K562 (cell line): ENCODE data around the gene ARHGAP15. TPM values are rescaled to one million over a fixed set of nuclear protein-coding genes. Genes with fewer than 3 reads are reported as not detected.

Experiments used
- ATAC-seq: fragments of 200-7000 bp; cut with Tn5 transposase; 3 replicates; pipeline ENCODE4 v1.9.1; 2020; ENCODE audit warnings: moderate library complexity
- BruUV-seq: library from RNA; stranded (reverse); fragments of 400-500 nt; replicated peaks from 2 replicates; lab custom pipeline; 2021; lab: Mats Ljungman, UMichigan
- CTCF ChIA-PET: fragments of 300-600 bp; formaldehyde crosslinking; extraction: SDS; loops from one replicate; lab custom pipeline; 2021; ENCODE audit warnings: low intra/inter-chr PET ratio; lab: Yijun Ruan, JAX
- POLR2A ChIA-PET: fragments of 300-600, 350-650 bp; sonication (Branson Sonifier 250); formaldehyde crosslinking; extraction: SDS; loops from one replicate; lab custom pipeline; 2021; ENCODE audit warnings: antibody characterized with exemption, inconsistent platforms; lab: Yijun Ruan, JAX
- DNase-seq, 4 experiments: peaks; one replicate each; pipeline versions ENCODE4 v3.0.0 to v3.0.0-alpha.2; 2011 to 2018; ENCODE audit warnings: low spot score in 3 of 4, mixed read lengths in 3 of 4; ENCODE audit errors: extremely low read depth in 1 of 4
- FAIRE-seq: peaks from 2 replicates; lab custom pipeline; 2011; peaks lifted over from hg19 to GRCh38; lab: Jason Lieb, UNC
- H2AFZ ChIP-seq: 2 replicates; pipeline ENCODE4 v1.6.0; 2011; ENCODE audit warnings: low read depth, low read length, control low read depth, inconsistent platforms
- H3K27ac ChIP-seq: fragments of 200-600 bp; 3 replicates; pipeline ENCODE4 v1.8.0; 2011; ENCODE audit warnings: low read depth, mild to moderate bottlenecking, control low read depth, inconsistent platforms, low read length, moderate library complexity, mixed read lengths; ENCODE audit errors: extremely low read depth
- H3K27me3 ChIP-seq, 2 experiments: fragments of 300-600 bp in 1 of 2; 2 replicates in 1 of 2; 3 replicates in 1 of 2; pipeline versions ENCODE4 v1.6.0 to v1.8.0; 2011; ENCODE audit warnings: inconsistent platforms in 2 of 2, low read length in 2 of 2, mild to moderate bottlenecking in 1 of 2, mixed read lengths in 1 of 2, moderate library complexity in 1 of 2; ENCODE audit not compliant: control insufficient read depth in 2 of 2, insufficient read depth in 2 of 2
- H3K36me3 ChIP-seq: fragments of 300-600 bp; 3 replicates; pipeline ENCODE4 v1.8.0; 2011; ENCODE audit warnings: mild to moderate bottlenecking, low read length, inconsistent platforms; ENCODE audit not compliant: control insufficient read depth, insufficient read depth
- H3K4me1 ChIP-seq, 2 experiments: fragments of 200-600 bp in 1 of 2; replicated peaks in 1 of 2; 2 replicates in 1 of 2; 3 replicates in 1 of 2; pipeline versions ENCODE4 v1.5.1 to v1.8.0; 2011; ENCODE audit warnings: inconsistent platforms in 2 of 2, low read length in 2 of 2, mild to moderate bottlenecking in 1 of 2, mixed read lengths in 1 of 2, moderate library complexity in 1 of 2; ENCODE audit not compliant: control insufficient read depth in 2 of 2, insufficient read depth in 2 of 2
- H3K4me2 ChIP-seq: 2 replicates; pipeline ENCODE4 v1.6.1; 2011; ENCODE audit warnings: low read length, control low read depth, inconsistent platforms, mixed read lengths; ENCODE audit not compliant: insufficient read depth
- H3K4me3 ChIP-seq: fragments of 200-600 bp; sonication (generic), shearing (Covaris generic); 2 replicates; pipeline ENCODE4 v1.5.1; 2016; ENCODE audit warnings: control low read depth, inconsistent platforms
- H3K79me2 ChIP-seq: fragments of 200-600 bp; 3 replicates; pipeline ENCODE4 v1.8.0; 2011; ENCODE audit warnings: low read length, inconsistent platforms; ENCODE audit not compliant: control insufficient read depth, insufficient read depth
- H3K9ac ChIP-seq, 2 experiments: 2 replicates each; pipeline versions ENCODE4 v1.6.0 to v1.6.1; 2011; ENCODE audit warnings: low read depth in 2 of 2, low read length in 2 of 2, control low read depth in 1 of 2, inconsistent platforms in 1 of 2, mild to moderate bottlenecking in 1 of 2, mixed read lengths in 1 of 2; ENCODE audit not compliant: insufficient read depth in 1 of 2
- H3K9me1 ChIP-seq: one replicate; pipeline ENCODE4 v1.6.0; 2011; ENCODE audit warnings: inconsistent platforms, mild to moderate bottlenecking, low read length, moderate library complexity; ENCODE audit not compliant: control insufficient read depth, insufficient read depth
- H3K9me3 ChIP-seq: replicated peaks from 2 replicates; pipeline ENCODE4 v1.5.1; 2011; ENCODE audit warnings: low read depth, low read length, inconsistent platforms; ENCODE audit not compliant: control insufficient read depth, insufficient read depth
- H4K20me1 ChIP-seq: replicated peaks from 2 replicates; pipeline ENCODE4 v1.6.1; 2011; ENCODE audit warnings: low read length, inconsistent platforms, mixed read lengths; ENCODE audit not compliant: control insufficient read depth, insufficient read depth
- BRD9 ChIP-seq: fragments of 450-650 bp; IDR thresholded peaks from 2 replicates; pipeline ENCODE4 v1.6.1; 2018; ENCODE audit warnings: low read depth; ENCODE audit not compliant: partially characterized antibody
- CBX2 ChIP-seq: fragments of 200-600 bp; sonication (generic); IDR thresholded peaks from one replicate; pipeline ENCODE4 v1.6.1; 2012; ENCODE audit warnings: mild to moderate bottlenecking, low read length, inconsistent platforms; ENCODE audit not compliant: insufficient read depth, poor library complexity, severe bottlenecking
- CEBPG ChIP-seq, 3 experiments: fragments of 200-800 bp in 1 of 3; sonication (Bioruptor generic) in 1 of 3; sonication (generic) in 1 of 3; formaldehyde crosslinking in 1 of 3; IDR thresholded peaks in 2 of 3; conservative IDR thresholded peaks in 1 of 3; 2 replicates each; pipeline versions ENCODE4 v1.6.1 to v1.8.0; 2016 to 2022; ENCODE audit warnings: missing compliant biosample characterization in 2 of 3, missing genetic modification characterization in 2 of 3, mild to moderate bottlenecking in 1 of 3, missing genetic modification reagents in 1 of 3
- ESRRB ChIP-seq: fragments of 250-450 bp; sonication (Bioruptor Pico); IDR thresholded peaks from 2 replicates; pipeline ENCODE4 v1.5.0; 2020; ENCODE audit warnings: mild to moderate bottlenecking, moderate library complexity, borderline replicate concordance
- PBX2 ChIP-seq, 2 experiments: IDR thresholded peaks in 1 of 2; conservative IDR thresholded peaks in 1 of 2; 2 replicates each; pipeline ENCODE4 v1.6.1; 2016; ENCODE audit warnings: low read depth in 2 of 2, mild to moderate bottlenecking in 1 of 2, missing compliant biosample characterization in 1 of 2, missing genetic modification characterization in 1 of 2, moderate library complexity in 1 of 2
- RBM17 ChIP-seq: fragments of 200-400 bp; formaldehyde crosslinking; IDR thresholded peaks from 2 replicates; pipeline ENCODE4 v1.6.1; 2017; ENCODE audit warnings: low read depth, mild to moderate bottlenecking, low read length, borderline replicate concordance
- YY1 ChIP-seq, 3 experiments: IDR thresholded peaks; 2 replicates each; pipeline ENCODE4 v1.6.1; 2011; ENCODE audit warnings: low read length in 2 of 3, mild to moderate bottlenecking in 2 of 3, moderate library complexity in 2 of 3, borderline replicate concordance in 1 of 3, control low read depth in 1 of 3, low read depth in 1 of 3; ENCODE audit not compliant: insufficient read depth in 3 of 3, insufficient replicate concordance in 2 of 3, control insufficient read depth in 1 of 3, insufficient read length in 1 of 3; ENCODE audit errors: extremely low read depth in 1 of 3
- WGBS: fragments of 100-300 bp; shearing (Covaris generic); methylation state at CpG from one replicate; pipeline ENCODE4 v1.1.6; 2016; ENCODE audit warnings: low coverage, mixed read lengths; ENCODE audit not compliant: insufficient coverage; ENCODE audit errors: missing lambda C conversion rate; 5-methylcytosine and 5-hydroxymethylcytosine counted together
- in situ Hi-C: fragments of 300-500 bp; cut with MboI; formaldehyde crosslinking; loops from 4 replicates; pipeline ENCODE4 v1.15.0; 2018; ENCODE audit warnings: inconsistent platforms, mixed read lengths
- intact Hi-C: fragments of 100-400 bp; cut with micrococcal nuclease; formaldehyde crosslinking; loops from 2 replicates; pipeline ENCODE4 v1.14.2; 2022
- polyA plus RNA-seq, 8 experiments: library from polyadenylated mRNA; depleted of rRNA in 4 of 8; stranded (reverse) in 5 of 8; unstranded in 3 of 8; fragments of >200 nt; fragmentation: Nextera tagmentation in 2 of 8; fragmentation: Illumina TruSeq in 1 of 8; extraction: Ambion mirVana in 2 of 8; extraction: Trizol in 1 of 8; gene quantifications; 2 replicates each; pipeline versions ENCODE4 v1.2.1 to v1.2.3, GENCODE V29; 2011 to 2014; ENCODE audit warnings: inconsistent platforms in 1 of 8, missing spikeins in 1 of 8
- total RNA-seq, 7 experiments: library from RNA; depleted of rRNA in 6 of 7; stranded (reverse); fragments of >200 nt in 6 of 7; fragmentation: Illumina TruSeq in 2 of 7; extraction: Trizol in 2 of 7; gene quantifications; 2 replicates each; pipeline versions ENCODE4 v1.2.1 to v1.2.3, GENCODE V29; 2011 to 2021; ENCODE audit warnings: low replicate concordance in 1 of 7

ARHGAP15 gene
- total and polyA plus RNA-seq, 9 of the 15 experiments (the other 6 are each of a cell fraction or from before 2014, with no cell fraction given), result 1.5 to 17.9 (median 7.9) TPM

DNA sequence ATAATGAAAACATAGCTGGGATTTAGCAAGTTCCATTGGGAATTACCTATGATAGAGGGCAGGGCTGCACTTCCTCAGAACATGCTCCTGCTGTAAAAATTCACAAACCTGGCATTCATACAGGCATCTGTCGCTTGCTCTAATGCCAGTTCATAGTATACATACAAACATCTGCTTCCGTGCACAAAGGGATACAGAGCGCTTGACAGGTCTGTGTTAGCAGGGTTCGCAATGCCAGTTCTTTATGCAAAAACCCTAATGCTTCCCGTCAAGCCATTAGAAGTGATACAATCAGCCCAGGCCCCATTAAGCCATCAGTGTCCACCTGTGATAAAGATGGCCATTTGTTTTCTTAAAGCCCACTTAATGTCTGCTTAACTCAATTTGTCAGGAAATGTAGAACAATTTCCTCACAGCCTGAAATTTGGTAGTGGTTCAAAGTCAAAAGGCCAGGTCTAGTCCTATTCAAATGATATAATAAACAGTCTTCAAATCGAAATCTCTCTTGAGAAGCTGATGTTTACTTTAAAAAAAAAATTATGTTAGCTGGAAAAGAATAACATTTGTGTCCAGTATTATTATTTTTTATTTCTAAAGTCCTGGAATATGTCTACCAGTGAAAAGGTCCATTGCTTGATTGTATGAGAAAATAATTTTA, 556.3 kb downstream of the ARHGAP15 start:
- H3K27me3 ChIP-seq, result no peaks in the 10 kb centered on the region
- ChIA-PET POLR2A (no interaction called here), CTCF (no interaction called here)
- no peak overlapping the region for H3K4me3 ChIP-seq
- 46% methylated on average over 6 of the region's 6 CpGs for WGBS
- ATAC-seq (no peak), FAIRE-seq (no peak), DNase-seq (no peak)
- no peaks in the 10 kb centered on the region for H3K9me1 ChIP-seq
- no peaks in the 10 kb centered on the region for H4K20me1 ChIP-seq
- no peak overlapping the region for H3K27ac ChIP-seq
- H3K4me2 ChIP-seq, result no peak overlapping the region
- no peaks in the 10 kb centered on the region for H3K4me1 ChIP-seq
- no peaks in the 10 kb centered on the region for H3K79me2 ChIP-seq
- no TSS peak for BruUV-seq
- H2AFZ ChIP-seq, result no peak overlapping the region
- H3K9me3 ChIP-seq, result no peaks in the 10 kb centered on the region
- intact Hi-C loops, result loop anchor here (10.0 kb wide), 1 partner anchor 469 kb away; no protein-coding TSS in a partner anchor
- H3K9ac ChIP-seq, result no peak overlapping the region
- no peaks in the 10 kb centered on the region for H3K36me3 ChIP-seq
- no peak for TF ChIP-seq CEBPG (CRISPR knock-in tag; IDR thresholded peaks at IDR 0.05)
- TF ChIP-seq CEBPG (tag; conservative IDR thresholded peaks at IDR 0.05 in 1 of 2, IDR thresholded peaks at IDR 0.05 in 1 of 2), result no peak
- no peak for TF ChIP-seq ESRRB (CRISPR knock-in tag)
- TF ChIP-seq RBM17, result no peak
- TF ChIP-seq PBX2 (CRISPR knock-in tag; IDR thresholded peaks at IDR 0.05; ENCODE audit: low read depth), result no peak
- TF ChIP-seq PBX2 (tag; conservative IDR thresholded peaks at IDR 0.05; ENCODE audit: low read depth), result no peak
- TF ChIP-seq CBX2, result no peak
- TF ChIP-seq BRD9, result no peak
- no peak for TF ChIP-seq YY1 (IDR thresholded peaks at IDR 0.05; ENCODE audit: borderline replicate concordance in 1 of 3, control insufficient read depth in 1 of 3, extremely low read depth in 1 of 3, insufficient read depth in 3 of 3, insufficient read length in 1 of 3, insufficient replicate concordance in 2 of 3, low read depth in 1 of 3, low read length in 2 of 3)
- TF ChIP-seq, all 486 proteins: peak for 0
- in situ Hi-C loops, result no loop called here
